Kidney epithelial cell (primary cell): ENCODE results near the gene FYN. TPM values are rescaled to one million over a fixed set of nuclear protein-coding genes. Genes with fewer than 3 reads are reported as not detected.

Experiments
- DNase-seq: peaks from one replicate; pipeline ENCODE4 v3.0.0-alpha.2; 2010; ENCODE audit warnings: low read depth
- H3K27me3 ChIP-seq: 2 replicates; pipeline ENCODE4 v1.6.0; 2011; ENCODE audit warnings: low read length; ENCODE audit not compliant: control insufficient read depth, insufficient read depth
- H3K36me3 ChIP-seq: 2 replicates; pipeline ENCODE4 v1.5.1; 2011; ENCODE audit warnings: low read length; ENCODE audit not compliant: control insufficient read depth, insufficient read depth
- H3K4me3 ChIP-seq: 2 replicates; pipeline ENCODE4 v1.5.1; 2011; ENCODE audit warnings: low read depth, mild to moderate bottlenecking, control low read depth, low read length
- total RNA-seq: library from RNA; depleted of rRNA; stranded (reverse); fragments of >200 nt; gene quantifications from 2 replicates; pipeline ENCODE4 v1.2.3, GENCODE V29; 2015
- TF ChIP-seq, protein P1 (sequence below): IDR thresholded peaks from 2 replicates; pipeline ENCODE4 v1.5.1; 2011; ENCODE audit warnings: mild to moderate bottlenecking, moderate library complexity, low read length, control low read depth, inconsistent platforms; ENCODE audit not compliant: insufficient read depth, poor library complexity, severe bottlenecking

FYN gene
- total RNA-seq, 1 donor from 2014 or later, result 133 TPM

DNA sequence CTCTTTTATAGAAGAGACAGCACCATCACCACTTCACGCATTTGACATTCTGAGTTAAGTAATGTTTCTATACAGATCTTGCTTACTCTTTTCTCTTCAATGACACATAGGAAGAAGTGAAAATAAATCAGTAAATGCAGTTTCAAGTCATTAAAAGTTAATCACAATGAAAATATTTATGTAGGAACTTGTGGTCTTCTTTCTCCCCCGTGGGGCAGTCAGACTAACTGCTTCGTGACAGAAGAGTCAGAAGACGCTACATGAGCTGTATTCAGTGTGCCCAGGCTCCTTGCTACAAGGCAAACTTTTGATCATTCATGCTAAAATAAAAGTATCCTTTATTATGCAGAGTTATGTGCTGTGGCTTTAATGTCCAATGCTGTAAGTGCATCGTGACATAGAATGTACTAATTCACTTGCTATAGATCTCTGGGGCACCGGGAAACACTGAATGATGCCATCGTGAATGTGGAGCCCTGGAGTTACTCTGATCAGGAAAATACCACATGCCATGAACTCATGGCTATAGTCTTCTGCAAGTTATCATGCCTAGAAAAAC is 149.8 kb downstream of the FYN start:
- no peaks in the 10 kb centered on the region for H3K36me3 ChIP-seq
- no peaks in the 10 kb centered on the region for H3K27me3 ChIP-seq
- TF ChIP-seq, protein P1, sequence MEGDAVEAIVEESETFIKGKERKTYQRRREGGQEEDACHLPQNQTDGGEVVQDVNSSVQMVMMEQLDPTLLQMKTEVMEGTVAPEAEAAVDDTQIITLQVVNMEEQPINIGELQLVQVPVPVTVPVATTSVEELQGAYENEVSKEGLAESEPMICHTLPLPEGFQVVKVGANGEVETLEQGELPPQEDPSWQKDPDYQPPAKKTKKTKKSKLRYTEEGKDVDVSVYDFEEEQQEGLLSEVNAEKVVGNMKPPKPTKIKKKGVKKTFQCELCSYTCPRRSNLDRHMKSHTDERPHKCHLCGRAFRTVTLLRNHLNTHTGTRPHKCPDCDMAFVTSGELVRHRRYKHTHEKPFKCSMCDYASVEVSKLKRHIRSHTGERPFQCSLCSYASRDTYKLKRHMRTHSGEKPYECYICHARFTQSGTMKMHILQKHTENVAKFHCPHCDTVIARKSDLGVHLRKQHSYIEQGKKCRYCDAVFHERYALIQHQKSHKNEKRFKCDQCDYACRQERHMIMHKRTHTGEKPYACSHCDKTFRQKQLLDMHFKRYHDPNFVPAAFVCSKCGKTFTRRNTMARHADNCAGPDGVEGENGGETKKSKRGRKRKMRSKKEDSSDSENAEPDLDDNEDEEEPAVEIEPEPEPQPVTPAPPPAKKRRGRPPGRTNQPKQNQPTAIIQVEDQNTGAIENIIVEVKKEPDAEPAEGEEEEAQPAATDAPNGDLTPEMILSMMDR, result no peak
- no peak for DNase-seq
- no peak overlapping the region for H3K4me3 ChIP-seq

DNA sequence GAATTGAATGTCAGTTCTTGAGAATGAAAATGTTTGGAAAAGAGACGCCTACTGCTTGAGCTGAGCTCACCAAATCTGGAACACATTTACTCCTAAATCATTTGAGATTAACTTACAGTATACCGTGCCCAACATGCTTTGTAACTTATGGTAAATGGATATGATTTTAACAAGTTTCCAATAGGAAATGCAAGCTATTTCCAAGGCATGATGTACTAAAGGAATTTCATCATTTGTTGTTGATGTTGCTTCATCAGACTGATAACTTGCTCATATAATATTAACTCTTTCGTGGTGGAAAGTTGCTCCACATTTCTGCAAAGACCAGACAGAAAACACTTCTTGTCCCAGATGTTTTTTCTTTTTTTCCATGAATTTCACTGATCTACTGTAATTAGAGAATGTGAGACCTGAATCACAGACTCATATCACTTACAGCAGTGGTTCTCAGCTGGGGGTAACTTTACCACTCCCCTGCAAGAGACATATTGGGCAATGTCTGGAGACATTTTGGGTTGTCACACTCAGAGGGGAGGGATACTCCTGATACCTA is 151.0 kb downstream of the FYN start:
- Histone ChIP-seq H3K27me3 (no peaks in the 10 kb centered on the region), H3K4me3 (no peak overlapping the region), H3K36me3 (no peaks in the 10 kb centered on the region)
- TF ChIP-seq, protein P1, result no peak
- no peak for DNase-seq

DNA sequence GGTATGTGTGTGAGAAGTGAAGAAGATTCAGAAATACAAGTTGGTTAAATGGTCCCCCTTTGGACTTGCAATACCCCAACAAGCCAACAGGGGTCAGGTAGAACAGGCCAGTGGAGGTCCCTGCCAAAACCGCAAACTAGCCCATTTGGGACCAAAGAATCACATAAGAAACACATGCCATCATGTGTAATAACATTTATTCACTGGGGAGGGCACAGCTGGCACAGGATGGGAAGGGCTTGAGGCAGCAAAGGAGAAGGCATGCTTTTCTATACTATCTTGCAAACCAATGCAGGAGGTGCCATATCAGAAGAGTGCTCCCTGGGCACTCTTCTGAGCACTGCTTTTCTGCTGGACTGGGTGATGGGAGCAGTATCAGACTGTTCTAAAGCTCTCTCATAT is 151.5 kb downstream of the FYN start:
- no peak for DNase-seq
- TF ChIP-seq, protein P1, result peak; percentile 69
- Histone ChIP-seq H3K4me3 (no peak overlapping the region), H3K27me3 (no peaks in the 10 kb centered on the region), H3K36me3 (no peaks in the 10 kb centered on the region)

DNA sequence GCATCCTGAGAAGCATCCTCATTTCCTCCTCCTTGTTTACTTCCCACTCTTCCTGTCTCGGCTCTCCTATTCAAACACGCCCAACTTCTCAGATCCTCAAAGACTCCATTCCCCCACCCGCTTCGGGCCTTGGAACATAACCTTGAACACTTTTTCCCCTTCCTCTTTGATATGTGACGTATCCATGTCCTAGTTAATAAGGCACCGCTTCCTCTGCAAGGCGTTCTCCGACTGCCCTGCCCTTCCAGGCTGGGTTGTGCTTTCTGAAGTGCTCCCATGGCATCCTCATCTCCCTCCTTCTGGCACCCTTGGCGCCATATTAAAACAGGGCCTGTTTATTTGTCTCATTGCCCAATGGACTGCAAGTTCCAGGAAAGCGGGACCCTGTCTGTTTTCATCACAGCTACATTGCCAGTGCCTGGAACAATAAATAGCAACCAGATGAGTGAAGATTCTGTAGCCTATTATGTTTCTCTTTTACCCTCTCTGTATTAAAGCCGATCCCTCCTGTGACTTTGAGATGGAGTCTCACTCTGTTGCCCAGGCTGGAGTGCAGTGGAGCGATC is 152.2 kb downstream of the FYN start:
- TF ChIP-seq, protein P1, result no peak
- Histone ChIP-seq H3K4me3 (no peak overlapping the region), H3K27me3 (no peaks in the 10 kb centered on the region), H3K36me3 (no peaks in the 10 kb centered on the region)
- DNase-seq, result no peak

DNA sequence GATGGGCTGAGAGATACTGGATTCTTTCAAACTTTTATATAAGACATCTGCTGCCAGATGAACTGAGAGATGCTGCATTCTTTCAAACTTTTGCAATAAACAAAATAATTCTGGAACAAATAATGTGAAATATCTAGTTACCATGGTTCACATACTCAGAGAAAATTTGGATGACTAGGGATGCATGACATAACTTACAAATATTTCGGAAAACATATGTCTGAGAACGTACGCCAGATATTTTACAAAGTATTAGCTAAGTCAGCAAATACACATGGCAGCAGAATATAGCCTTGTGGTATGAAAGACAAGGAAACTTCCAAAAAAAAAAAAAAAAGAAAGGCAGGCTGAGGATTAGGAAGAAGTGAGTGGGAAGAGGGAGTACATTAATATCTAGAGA is 154.3 kb downstream of the FYN start:
- Histone ChIP-seq H3K27me3 (no peaks in the 10 kb centered on the region), H3K4me3 (no peak overlapping the region), H3K36me3 (no peaks in the 10 kb centered on the region)
- TF ChIP-seq, protein P1, result no peak
- DNase-seq, result no peak

DNA sequence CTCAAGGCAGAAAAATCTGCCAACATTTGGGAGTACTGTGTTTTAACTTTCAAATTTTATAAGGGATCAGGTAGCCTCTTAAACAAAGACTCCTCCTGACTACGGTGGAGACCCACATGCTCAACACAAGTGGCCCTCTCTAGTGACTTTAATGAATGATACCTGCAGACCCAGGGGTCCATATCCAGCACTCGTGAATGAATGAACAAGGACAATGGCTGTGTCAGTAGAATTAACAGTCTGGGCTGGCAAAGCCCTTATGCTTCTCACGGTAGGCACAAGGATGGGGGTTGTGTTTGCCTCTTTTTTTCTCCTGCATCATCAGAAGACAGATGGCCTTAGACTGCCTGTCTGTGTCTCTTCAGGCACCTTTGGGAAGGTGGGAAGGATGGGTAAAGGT is 154.9 kb downstream of the FYN start:
- TF ChIP-seq, protein P1, result no peak
- Histone ChIP-seq H3K27me3 (no peaks in the 10 kb centered on the region), H3K4me3 (no peak overlapping the region), H3K36me3 (no peaks in the 10 kb centered on the region)
- DNase-seq, result no peak
